Measurements from ENCODE around the gene AGBL1.

Gene AGBL1

DNA sequence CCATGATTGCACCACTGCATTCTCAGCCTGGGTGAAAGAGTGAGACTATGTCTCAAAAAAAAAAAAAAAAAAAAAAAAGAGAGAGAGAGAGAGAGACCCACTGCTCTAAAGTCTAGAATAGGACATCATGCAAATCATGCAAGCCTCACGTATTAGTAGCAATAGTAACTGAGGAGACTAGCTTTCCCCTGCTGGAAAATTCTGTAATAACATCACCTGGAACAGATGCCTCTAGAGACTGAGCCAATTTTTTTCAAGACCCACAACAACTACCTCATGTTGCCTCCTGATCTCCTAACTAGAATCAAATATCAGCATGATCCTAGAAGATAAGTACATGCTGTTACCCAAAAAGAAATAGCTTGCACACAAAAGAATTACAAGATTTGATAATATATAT lies 461.9 kb downstream of the AGBL1 start:
- TF ChIP-seq, protein P1, sequence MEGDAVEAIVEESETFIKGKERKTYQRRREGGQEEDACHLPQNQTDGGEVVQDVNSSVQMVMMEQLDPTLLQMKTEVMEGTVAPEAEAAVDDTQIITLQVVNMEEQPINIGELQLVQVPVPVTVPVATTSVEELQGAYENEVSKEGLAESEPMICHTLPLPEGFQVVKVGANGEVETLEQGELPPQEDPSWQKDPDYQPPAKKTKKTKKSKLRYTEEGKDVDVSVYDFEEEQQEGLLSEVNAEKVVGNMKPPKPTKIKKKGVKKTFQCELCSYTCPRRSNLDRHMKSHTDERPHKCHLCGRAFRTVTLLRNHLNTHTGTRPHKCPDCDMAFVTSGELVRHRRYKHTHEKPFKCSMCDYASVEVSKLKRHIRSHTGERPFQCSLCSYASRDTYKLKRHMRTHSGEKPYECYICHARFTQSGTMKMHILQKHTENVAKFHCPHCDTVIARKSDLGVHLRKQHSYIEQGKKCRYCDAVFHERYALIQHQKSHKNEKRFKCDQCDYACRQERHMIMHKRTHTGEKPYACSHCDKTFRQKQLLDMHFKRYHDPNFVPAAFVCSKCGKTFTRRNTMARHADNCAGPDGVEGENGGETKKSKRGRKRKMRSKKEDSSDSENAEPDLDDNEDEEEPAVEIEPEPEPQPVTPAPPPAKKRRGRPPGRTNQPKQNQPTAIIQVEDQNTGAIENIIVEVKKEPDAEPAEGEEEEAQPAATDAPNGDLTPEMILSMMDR (IDR thresholded peaks at IDR 0.05; ENCODE audit: poor library complexity, severe bottlenecking), result no peak
- no peak for ATAC-seq (ENCODE audit: low read depth)
- Histone ChIP-seq H3K27ac (ENCODE audit: poor library complexity, severe bottlenecking) (no peak overlapping the region), H3K36me3 (ENCODE audit: low read depth) (no peaks in the 10 kb centered on the region), H3K27me3 (ENCODE audit: insufficient read depth, poor library complexity, severe bottlenecking) (peaks cover 8% of the 10 kb centered on the region), H3K4me1 (ENCODE audit: insufficient read depth, poor library complexity, severe bottlenecking) (no peaks in the 10 kb centered on the region), H3K4me3 (ENCODE audit: severe bottlenecking) (no peak overlapping the region), H3K9me3 (ENCODE audit: severe bottlenecking) (no peaks in the 10 kb centered on the region)
- DNase-seq (ENCODE audit: low spot score), result no peak

DNA sequence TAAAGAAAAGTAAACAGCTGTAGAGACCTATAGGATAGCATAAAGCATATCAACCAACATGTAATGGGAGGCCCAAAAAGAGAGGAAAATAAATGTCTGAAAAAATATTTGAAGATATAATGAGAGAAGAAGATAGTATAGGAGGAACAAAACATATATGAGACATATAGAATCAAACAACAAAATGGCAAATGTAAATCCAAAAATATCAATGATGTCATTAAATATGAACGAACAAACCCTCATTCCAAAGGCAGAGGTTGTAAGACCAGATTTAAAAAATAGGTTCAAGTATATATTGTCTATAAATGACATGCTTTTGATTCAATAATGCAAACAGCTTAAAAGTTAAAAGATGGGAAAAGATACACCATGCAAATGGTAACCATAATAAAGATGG lies 470.4 kb downstream of the AGBL1 start:
- no peak overlapping the region for H3K4me3 ChIP-seq (ENCODE audit: severe bottlenecking)
- DNase-seq (ENCODE audit: low spot score) (no peak), ATAC-seq (ENCODE audit: low read depth) (no peak)
- H3K27ac ChIP-seq (ENCODE audit: poor library complexity, severe bottlenecking), result no peak overlapping the region
- H3K4me1 ChIP-seq (ENCODE audit: insufficient read depth, poor library complexity, severe bottlenecking), result no peaks in the 10 kb centered on the region
- H3K36me3 ChIP-seq (ENCODE audit: low read depth), result no peaks in the 10 kb centered on the region
- H3K9me3 ChIP-seq (ENCODE audit: severe bottlenecking), result no peaks in the 10 kb centered on the region
- TF ChIP-seq, protein P1 (IDR thresholded peaks at IDR 0.05; ENCODE audit: poor library complexity, severe bottlenecking), result no peak
- no peaks in the 10 kb centered on the region for H3K27me3 ChIP-seq (ENCODE audit: insufficient read depth, poor library complexity, severe bottlenecking)

DNA sequence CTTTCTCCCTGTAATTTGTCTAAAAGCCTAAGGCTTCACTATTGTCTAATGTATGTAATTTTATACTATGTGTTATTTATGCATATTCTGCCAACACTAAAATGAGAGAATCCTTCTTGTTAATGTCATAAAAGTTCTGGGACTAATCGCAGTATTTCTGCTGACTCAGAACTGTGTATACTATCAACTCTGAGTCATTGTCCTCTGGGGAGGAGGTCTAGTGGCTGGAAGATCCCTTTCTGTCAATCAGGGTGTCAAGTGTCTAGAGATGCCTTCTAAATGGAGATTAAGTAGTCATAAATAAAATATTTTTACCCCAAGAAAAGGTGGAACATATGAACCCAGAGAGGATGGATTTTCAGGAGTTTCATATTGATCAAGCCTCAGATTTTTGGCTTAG lies 473.4 kb downstream of the AGBL1 start:
- Histone ChIP-seq H3K4me1 (ENCODE audit: insufficient read depth, poor library complexity, severe bottlenecking) (peaks cover 17% of the 10 kb centered on the region), H3K4me3 (ENCODE audit: severe bottlenecking) (no peak overlapping the region), H3K36me3 (ENCODE audit: low read depth) (no peaks in the 10 kb centered on the region), H3K27ac (ENCODE audit: poor library complexity, severe bottlenecking) (no peak overlapping the region), H3K27me3 (ENCODE audit: insufficient read depth, poor library complexity, severe bottlenecking) (no peaks in the 10 kb centered on the region), H3K9me3 (ENCODE audit: severe bottlenecking) (no peaks in the 10 kb centered on the region)
- TF ChIP-seq, protein P1 (IDR thresholded peaks at IDR 0.05; ENCODE audit: poor library complexity, severe bottlenecking), result no peak
- no peak for DNase-seq (ENCODE audit: low spot score)
- peak; percentile 58; the same call in 2 of the 3 replicates for ATAC-seq (ENCODE audit: low read depth)

DNA sequence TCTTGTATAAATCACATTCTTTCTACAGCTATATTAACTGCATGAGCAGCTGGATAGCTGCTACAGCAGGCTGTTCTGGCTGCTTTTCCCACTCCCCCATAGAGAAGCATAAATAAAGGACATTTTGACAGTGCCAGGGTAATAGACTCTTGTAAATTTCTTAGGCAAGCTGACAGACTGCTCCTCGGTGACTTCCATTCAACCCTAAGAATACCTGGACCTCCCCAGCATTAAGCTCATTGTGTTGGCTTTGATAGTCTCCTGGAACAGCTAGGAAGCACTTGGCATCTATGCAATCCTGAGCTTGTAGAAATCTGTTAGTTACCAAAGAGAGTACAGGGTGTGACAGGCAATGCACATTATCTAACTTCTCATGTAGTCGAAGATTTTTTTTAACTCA lies 475.4 kb downstream of the AGBL1 start:
- DNase-seq (ENCODE audit: low spot score), result no peak
- Histone ChIP-seq H3K9me3 (ENCODE audit: severe bottlenecking) (no peaks in the 10 kb centered on the region), H3K36me3 (ENCODE audit: low read depth) (no peaks in the 10 kb centered on the region), H3K27me3 (ENCODE audit: insufficient read depth, poor library complexity, severe bottlenecking) (no peaks in the 10 kb centered on the region), H3K4me3 (ENCODE audit: severe bottlenecking) (no peak overlapping the region), H3K4me1 (ENCODE audit: insufficient read depth, poor library complexity, severe bottlenecking) (peaks cover 17% of the 10 kb centered on the region), H3K27ac (ENCODE audit: poor library complexity, severe bottlenecking) (no peak overlapping the region)
- TF ChIP-seq, protein P1 (IDR thresholded peaks at IDR 0.05; ENCODE audit: poor library complexity, severe bottlenecking), result no peak
- ATAC-seq (ENCODE audit: low read depth), result no peak

DNA sequence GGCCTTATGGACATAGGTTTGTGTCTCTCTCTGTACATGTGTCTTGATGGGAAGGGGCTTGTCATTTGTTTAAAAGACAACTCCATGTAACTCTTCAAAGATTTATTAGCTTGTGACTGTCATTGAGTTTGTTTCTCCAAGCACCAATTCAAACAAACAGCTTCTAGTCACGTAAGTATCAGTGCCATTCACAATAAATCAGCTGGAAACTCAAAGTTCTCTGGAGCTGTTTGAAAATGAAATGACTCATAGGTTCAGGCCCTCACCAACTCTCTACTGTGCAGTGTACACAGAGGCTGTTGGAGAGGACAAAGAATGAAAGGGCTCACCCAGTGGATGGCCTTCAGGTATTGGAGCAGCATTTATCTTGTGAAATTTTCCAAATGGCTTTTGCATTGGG lies 476.3 kb downstream of the AGBL1 start:
- peak; percentile 91 for ATAC-seq (ENCODE audit: low read depth)
- TF ChIP-seq, protein P1 (IDR thresholded peaks at IDR 0.05; ENCODE audit: poor library complexity, severe bottlenecking), result no peak
- Histone ChIP-seq H3K27me3 (ENCODE audit: insufficient read depth, poor library complexity, severe bottlenecking) (no peaks in the 10 kb centered on the region), H3K36me3 (ENCODE audit: low read depth) (no peaks in the 10 kb centered on the region), H3K4me3 (ENCODE audit: severe bottlenecking) (no peak overlapping the region), H3K4me1 (ENCODE audit: insufficient read depth, poor library complexity, severe bottlenecking) (peaks cover 17% of the 10 kb centered on the region), H3K9me3 (ENCODE audit: severe bottlenecking) (no peaks in the 10 kb centered on the region), H3K27ac (ENCODE audit: poor library complexity, severe bottlenecking) (no peak overlapping the region)
- no peak for DNase-seq (ENCODE audit: low spot score)
